NCI-H2081 treated with DMSO at 0.1 percent for 48 hours (cell line): ENCODE measurements around the gene ZKSCAN3.
"Not testable (repeated sequence)": the region's sequence is repeated elsewhere in the genome, so short reads cannot be mapped to it uniquely, and the experiment has no call there.

Experiments used
- DNase-seq: peaks from one replicate; lab custom pipeline; 2025; lab: John Stamatoyannopoulos, UW

The ZKSCAN3 gene

DNA sequence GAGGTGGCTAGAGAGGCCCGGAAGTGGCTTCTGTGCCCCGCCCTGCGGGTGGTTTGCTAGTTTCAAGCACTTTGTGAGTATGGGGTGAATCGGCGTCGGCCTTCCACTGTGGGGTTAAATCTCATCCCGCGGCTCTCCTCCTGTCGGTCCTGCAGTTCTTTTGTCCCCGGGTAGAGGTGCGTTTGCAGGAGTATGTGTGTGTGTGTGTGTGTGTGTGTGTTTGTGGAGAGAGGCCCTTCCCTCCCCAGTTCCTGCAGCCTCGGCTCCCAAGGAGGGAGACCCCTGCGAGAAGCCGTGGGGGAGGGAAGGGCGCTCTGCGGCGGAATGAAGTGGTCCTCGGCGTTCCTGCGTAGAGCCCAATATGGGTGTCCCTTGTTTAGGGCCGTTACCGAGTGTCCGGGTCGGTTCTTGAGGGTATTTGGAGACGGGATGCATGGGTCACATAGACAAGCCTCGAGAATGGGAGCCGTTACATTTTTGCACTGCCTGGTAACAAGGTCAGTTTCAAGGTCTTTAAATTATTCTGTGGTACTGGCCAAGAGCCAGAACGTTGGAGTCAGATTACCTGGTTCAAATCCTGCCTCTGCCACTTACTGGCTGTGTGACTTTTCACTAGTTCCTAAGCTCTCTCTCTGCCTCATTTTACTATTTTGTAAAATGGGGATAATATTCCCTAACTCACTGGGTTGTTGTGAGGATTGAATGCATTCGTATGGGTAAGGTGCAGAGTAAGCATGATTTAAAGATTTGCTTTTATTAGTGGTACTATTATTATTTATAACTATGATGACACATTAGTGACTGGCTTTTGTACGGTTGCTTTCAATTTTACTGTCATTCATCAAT lies at the start of gene ZKSCAN3:
Gene ZKSCAN3, plus strand, starts transcription at position 56 of the 846 bp plus-strand sequence. CDS start 9,640 bp downstream, outside the sequence.
- DNase-seq = no peak

DNA sequence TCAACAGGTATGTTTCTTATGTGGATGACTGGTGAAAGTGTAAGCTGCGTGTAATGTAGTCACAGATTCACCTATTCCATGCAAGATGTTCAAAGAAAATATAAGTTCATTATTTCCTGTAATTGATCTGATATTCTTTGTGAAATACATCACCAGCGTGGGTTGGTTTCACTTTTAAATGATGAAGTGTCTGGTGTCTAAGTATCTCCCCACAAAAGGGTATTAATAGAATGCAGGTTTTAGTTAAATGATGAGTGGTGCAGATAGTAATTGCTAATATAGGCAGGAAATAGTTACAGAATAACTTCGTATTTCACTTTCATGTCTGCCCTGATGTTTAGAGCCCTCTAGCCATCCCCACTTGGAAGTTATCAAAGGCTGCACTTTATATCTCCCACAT lies 46.2 kb upstream of the ZKSCAN3 start:
- no peak for DNase-seq

DNA sequence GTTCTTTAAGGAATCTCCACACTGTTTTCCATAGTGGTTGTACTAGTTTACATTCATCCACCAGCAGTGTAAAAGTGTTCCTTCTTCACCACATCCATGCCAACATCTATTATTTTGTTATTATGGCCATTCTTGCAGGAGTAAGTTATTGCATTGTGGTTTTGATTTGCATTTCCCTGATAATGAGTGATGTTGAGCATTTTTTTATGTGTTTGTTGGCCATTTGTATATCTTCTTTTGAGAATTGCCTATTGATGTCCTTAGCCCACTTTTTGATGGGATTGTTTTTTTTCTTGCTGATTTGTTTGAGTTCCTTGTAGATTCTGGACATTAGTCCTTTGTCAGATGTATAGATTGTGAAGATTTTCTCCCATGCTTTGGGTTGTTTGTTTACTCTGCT lies 43.4 kb upstream of the ZKSCAN3 start:
- not testable (repeated sequence) for DNase-seq

DNA sequence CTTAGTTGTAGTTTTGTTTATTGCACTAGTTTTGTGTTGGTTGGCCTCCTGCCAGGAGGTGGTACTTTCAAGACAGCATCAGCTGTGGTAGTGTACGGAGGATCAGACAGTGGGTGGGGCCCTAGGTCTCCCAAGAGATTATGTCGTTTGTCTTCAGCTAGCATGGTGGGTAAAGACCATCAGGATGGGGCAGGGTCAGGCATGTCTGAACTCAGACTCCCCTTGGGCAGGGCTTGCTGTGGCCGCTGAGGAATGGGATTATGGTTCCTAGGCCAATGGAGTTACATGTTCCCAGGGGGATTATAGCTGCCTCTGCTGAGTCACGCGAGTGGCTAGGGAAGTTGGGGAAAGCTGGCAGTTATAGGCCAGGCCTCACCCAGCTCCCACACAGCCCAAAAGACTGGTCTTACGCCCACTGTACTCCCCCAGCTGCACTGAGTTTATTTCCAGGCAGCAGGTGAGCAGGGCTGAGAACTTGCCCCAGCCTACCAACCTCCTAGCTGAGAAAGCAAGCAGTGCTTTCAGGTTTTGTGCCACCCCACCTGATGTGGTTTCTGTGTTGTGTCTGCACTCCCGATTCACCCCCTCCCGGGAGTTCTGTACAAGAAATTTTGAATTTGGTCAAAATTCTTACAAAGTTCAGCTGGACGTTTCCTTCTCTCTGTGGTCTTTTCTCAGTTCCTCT lies 38.5 kb upstream of the ZKSCAN3 start:
- no peak for DNase-seq

DNA sequence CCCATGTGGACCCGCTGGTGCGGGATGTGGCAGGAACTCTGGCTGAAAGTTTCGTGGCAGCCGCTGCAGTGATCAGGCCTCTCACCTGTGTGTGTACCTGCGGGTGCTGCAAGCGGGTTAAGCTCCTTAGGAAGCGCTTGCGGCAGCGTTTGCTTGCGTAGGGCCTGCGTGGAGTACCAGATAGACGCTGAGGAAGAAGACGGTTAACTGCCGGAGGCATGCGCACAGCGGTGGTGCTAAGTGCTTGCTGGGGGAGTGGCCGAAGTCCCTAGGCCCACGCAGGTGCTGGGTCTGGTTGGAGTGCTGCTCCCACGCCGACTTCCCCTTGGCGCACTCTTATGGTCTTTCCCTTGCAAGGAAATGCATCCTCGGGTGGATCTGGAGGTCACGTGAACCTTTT lies 36.8 kb upstream of the ZKSCAN3 start:
- DNase-seq = no peak

DNA sequence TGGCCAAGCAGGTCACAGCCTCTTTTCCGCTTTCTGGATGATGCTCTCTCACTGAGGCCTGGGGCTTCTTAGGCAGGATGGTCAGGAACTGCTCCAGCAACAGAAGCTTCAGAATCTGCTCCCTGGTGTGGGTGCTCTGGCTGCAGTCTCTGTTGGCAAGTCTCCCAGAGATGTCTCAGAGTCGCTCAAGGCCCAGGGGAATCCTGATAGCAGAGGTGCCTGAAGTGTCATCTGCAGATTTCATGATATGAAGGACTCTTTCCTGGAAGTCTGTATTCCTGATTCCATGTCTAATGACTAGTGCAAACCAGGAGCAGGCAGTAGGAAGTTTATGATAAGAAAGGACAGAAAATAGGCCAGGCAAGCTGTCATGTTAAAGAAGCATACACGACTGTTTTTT lies 34.1 kb upstream of the ZKSCAN3 start:
- no peak for DNase-seq

DNA sequence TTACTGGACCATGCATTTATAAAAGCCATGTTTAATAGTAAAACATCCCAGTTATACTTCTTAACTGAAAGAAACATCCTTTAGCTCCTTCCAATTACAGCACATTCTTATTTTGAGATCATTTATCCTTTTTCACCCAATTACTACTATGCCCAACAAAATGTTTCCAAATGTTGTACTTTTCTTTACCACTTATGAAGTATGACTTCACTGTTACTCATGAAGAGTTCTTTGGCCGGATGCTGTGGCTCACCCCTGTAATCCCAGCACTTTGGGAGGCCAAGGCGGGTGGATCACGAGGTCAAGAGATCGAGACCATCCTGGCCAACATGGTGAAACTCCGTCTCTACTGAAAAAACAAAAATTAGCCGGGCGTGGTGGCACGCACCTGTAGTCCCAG lies 31.9 kb upstream of the ZKSCAN3 start:
- DNase-seq = not testable (repeated sequence)

DNA sequence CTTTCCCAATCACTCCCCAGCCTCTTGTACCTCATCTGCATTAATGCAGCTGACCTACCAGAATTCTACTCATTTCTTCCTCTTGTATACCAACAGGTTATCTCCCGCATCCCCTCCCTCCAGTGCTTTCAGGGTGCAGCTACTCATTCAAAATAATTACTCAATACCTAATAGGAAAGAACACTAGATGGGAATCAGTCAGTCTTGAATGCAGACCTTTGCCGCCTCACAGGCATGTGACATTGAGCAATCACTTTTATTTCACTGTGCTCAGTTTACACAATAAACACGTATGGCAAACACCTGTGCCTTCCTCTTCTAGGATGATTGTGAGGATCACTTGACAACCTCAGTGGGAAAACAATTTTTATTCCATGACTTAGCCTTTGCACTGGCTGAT lies 27.1 kb upstream of the ZKSCAN3 start:
- DNase-seq = no peak

DNA sequence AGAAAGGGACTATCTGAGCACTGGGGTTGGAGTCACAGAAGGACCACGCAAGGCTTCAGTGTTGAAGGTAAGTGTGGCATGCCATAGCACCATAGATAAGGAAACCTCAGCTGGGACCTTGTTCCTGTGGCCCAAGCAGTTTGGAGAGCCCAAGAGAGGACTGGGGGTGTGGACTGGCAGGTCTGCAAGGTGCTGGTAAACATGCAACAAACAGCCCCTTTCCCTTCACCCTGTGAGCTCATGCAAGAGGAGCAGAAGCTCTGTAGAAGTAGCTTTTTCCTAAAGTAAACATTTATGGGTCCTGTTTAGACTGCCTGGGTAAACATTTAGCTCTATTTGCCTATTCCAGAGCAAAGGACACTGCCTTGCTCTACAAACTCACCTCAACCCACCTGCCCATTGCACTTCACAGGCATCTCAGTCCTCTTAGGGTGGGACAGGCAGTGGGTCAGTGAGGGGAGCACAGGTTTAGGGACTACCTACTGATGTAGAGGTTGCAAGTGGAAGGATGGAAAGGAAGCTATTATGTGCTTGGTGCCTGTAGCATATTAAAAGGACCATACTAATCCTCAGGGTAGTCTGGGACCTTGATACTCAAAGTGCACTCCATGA lies 25.8 kb upstream of the ZKSCAN3 start:
- DNase-seq = no peak

DNA sequence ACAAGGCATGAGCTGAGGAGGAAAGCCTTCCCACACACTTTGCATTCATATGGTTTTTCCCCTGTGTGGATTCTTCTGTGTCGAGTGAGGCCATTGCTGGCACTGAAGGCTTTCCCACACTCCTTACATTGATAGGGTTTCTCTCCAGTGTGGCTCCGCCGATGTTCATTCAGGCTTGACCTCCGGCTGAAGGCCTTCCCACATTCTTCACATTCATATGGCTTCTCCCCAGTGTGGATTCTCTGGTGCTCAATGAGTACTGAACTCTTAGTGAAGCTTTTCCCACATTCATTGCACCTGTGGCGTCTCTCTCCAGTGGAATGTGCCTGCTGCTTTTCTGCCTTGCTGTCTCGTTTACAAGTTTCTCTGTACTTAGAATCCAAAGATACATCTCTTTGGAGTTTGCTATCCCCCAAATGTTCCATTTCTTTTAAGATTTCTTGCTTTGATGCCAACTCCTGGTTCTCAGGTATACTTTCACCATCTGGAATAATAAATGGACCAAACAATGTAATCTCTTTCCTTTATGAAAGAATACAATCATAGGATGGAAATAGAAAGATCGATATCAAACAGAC lies 23.3 kb upstream of the ZKSCAN3 start:
- DNase-seq = no peak

DNA sequence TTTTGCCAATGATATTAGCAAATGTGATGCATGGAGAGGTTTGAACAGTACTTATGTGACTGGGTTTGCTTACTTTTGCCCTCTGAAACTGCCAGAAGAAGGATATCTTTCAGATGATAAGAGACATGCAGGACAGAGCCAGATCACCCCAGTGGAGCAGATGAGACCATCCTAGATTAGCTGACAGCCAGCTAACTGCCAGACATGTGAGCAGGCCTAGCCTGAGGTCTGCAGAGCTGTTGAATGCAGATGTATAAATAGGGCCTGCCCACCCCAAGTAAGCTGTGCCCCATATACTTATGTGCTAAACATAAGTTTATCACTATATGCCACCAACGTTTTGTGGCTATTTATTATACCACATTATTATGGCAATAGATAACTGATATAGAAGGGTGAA lies 19.7 kb upstream of the ZKSCAN3 start:
- no peak for DNase-seq

DNA sequence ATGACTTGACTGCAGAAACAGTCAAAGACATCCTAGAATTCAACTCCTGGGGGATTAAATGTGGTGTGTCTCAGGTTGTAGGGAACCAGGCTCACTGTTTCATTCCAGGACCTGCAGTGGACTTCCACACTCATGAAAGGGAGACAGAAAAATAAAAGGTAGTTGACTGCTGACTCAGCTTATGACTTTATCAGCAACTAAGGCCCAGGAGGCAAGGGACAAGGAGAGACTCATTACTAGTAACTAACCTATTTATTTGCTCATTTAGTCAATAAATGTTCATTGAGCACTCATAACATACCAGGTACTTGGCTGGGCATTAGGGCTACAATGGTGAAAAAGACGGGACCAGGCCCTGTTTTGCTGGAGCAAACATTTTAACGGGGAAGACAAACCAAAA lies 16.7 kb upstream of the ZKSCAN3 start:
- DNase-seq = no peak

DNA sequence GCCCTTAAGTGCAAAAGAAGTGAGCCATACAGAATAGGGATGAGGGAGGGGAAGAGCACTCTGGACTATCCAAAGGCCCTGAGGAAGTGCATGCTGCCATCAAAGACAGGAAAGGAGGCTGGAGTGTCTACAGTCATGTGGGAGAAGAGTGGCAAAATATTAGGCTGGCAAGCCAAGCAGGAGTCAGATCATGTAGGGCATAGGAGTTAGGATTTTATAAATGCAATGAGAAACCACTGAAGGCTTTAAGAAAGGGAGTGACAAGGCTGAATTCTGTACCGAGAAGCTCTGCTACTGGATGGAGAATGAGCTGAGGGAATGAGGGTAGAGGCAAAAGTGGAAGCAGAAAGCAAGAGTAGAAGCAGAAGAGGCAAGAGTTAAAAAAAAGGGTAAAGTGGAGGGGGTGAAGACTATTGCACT lies 16.1 kb upstream of the ZKSCAN3 start:
- no peak for DNase-seq

DNA sequence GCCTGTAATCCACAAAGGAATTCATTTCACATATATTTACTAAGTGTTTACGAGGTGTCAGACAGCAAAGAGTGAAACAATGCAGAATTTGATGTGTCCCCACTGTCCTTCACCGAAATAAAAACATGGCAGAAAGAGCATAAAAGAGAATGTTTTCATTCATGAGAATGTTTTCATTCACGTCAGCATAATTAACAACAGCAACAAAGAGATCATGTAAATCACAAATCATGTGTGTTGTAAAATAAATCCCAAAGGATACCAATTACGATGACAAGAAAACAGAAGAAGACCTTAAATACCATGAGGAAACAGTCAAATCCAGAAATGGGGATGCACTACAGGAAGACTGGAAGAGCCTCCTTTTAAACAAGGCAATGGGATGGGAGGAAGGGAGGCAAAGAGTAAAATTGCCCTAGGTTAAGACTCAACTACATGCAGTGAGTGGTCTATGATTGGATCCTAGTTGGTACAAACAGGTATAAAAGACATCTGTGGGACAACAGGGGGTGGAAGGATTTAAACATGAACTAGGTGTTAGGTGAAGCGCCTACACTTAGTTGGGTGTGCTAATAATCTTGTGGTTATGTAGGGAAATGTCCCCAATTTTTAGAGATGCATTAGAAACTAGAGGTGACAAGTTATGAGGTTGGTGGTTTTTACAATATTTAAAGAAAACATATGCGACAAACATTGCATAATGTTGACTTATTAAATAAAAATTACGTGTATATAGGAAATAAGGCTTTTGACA lies 15.3 kb upstream of the ZKSCAN3 start:
- DNase-seq = no peak

DNA sequence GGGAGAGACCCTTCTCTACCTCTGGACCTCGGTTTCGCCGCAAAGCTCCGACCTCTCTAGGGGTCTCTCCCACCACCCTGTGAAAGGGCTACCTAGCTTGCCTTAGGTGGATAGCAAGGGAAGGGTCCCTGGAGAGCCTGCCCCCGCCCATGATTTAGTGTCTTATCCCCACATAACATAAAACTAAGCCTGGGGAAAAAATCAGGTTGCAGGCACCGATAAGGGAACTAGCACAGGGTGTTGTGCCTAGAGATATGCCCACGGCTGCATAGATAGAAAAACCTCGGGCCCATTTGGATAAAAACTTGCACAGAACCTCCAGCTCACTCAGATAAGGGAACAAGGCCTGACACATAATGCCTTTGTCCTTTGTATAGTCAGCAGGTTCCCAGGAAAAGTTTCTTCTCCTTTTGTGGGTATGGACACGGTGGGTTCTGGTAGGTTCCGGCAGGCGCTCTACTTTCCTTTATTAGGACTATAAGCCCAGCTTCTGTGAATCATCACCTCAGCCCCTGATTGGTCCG lies 14.6 kb upstream of the ZKSCAN3 start:
- no peak for DNase-seq

DNA sequence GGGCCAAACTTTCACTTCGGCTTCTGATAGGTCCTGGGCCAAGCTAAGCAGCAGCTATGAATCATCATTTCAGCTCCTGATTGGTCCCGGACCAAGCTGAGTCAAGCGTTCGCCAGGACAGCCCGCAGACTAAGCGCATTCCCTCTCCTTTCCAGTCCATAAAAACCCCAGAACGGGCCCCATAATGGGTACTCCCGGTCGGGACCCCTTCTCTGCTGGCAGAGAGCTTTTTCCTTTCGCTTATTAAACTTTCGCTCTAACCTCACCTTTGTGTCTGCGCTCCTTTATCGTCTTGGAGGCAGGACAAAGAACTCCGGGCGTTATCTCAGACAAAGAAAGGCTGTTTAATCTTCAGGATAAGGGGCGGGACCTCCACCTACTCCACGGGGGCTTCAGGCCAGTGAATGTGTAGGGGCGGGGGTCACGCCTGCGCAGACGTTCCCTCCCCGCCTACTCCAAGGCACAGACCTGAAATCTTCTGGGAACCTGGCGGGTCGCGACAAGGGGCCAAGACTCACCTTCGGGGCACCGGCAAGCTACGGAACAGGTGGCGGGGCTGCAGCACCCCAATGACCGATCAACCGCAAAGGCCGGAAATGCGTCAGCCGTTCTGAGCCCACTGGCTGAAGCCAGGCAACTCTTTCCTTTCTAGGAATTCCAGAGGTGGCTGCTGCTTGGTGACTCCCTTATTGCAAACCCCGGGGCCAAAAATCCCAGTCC lies 14.0 kb upstream of the ZKSCAN3 start, which contains the start of gene ZSCAN31:
Gene ZSCAN31, minus strand, starts transcription at position 585 of the 720 bp plus-strand sequence. CDS start 6,465 bp downstream, outside the sequence.
- no peak for DNase-seq

DNA sequence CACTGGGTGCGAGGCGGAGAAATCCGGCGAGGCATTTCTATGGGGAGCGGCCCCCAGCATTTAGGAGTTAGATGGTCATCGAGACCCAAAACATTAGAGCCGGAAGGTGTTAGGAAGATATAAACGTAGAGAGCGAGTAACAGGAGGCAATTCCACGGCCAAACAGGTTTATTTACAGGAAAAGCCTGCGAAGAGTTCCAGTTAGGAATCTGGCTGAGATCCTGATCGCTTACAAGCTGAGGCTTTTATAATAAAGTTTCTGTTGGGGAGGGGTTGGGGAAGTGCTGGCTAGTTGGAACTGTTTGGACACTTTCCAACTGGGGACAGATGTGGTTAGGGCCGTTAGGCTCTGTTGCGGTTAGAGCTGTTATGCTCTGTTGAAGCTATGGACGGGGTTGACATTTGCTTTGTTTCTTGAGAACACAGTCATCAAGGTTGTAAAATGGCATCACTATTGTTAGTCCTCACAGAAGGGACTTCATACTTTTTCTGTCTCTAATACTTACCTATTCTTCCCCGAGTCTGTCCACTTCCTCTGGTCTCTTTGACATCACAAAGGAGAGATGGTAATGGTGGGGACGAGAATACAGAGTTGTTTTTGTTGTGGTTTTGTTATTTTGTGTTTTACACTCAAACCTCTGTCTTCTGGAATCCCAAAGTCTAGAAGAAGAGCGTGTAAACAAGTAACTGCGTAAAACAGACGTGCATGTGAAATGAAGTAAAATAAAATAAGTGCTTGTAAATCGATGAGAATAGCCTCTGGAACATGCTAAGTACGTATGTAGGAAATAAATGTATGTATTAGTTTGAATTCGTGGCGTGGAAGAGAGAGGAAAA lies 13.2 kb upstream of the ZKSCAN3 start:
- DNase-seq = no peak

DNA sequence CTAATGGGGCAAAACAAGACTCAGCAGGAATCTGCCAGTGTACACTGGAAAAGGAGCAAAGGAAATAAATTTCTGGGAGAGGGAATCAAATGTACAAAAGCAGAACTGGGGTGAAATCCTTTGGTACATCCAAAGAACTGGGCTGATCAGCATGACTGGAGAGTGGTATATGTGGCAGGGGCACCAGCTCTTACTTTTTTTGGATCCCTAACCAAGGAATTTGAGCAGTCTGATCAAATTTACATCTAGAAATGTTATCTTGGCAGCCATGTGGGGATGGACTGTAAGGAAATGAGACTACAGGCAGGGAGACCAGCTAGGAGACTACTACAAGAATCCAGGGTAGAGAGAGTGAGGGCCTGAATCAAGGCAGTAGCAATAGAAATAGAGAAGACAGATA lies 12.6 kb upstream of the ZKSCAN3 start:
- DNase-seq = no peak

DNA sequence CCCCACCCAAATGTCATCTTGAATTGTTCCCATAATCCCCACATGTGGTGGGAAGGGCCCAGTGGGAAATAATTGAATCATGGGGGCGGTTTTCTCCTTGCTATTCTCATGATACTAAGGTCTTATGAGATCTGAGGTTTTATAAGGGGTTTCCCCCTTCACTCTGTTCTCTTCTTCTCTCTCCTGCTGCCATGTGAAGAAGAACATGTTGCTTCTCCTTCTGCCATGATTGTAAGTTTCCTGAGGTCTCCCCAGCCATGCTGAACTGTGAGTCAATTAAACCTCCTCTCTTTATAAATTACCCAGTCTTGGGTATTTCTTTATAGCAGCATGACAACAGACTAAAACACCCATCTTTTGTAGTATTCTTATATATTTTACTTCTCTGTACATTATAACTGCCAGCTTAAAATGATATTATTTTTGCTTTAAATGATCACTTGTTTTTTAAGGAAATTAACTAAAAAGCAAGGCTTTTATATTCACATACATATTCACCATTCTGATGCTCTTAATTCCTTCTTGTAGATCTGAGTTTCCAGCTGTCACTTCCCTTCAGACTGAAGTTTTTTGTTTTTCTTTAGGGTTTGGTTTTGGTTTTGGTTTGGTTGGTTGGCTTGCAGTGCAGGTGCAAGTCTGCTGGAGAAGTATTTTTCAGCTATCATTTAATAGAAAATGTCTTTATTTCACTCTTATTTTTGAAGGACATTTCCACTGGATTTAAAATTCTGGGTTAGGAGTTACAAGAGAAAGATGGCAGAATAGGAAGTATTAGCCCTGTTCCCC lies 9.2 kb upstream of the ZKSCAN3 start:
- DNase-seq = no peak
